ENCODE measurements around the gene BSG.
A peak's percentile ranks its signal among the peaks of the same experiment; 100 is the strongest.

BSG gene

DNA sequence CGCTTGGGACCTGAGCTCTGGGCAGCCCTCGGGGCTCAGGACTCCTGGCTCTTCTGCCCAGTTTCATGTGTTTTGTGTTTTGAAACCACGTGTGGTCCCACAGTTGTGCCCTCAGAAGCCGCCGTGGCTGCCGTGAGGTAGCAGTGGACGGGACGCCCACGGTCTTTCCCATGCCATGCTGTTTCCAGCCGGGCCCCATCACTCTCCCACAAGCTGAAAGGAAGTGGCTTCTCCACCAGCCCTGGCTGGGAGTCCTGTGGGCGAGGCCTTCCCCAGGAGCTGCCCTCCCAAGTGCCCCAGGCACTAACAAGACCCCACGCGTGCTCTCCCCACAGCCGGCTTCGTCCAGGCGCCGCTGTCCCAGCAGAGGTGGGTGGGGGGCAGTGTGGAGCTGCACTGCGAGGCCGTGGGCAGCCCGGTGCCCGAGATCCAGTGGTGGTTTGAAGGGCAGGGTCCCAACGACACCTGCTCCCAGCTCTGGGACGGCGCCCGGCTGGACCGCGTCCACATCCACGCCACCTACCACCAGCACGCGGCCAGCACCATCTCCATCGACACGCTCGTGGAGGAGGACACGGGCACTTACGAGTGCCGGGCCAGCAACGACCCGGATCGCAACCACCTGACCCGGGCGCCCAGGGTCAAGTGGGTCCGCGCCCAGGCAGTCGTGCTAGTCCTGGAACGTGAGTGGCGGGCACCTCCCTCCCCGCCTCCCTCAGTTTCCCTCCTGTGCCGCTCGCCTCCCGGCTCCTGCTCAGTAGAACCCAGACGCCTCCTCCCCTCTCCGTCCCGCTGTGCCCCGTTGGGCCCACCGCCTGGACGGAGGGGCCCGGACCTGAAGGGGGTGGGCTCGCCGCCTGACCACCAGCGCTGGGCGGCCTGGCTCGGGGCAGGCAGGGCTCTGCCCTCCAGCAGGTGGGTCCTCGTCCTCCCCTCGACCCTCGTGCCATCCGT, 5.3 kb downstream of the BSG start:
- no peak overlapping the region for H3K4me3 ChIP-seq (replicated peaks in 1 of 2; ENCODE audit: low read depth in 2 of 2, low read length in 2 of 2)
- no peak for TF ChIP-seq CTCF (IDR thresholded peaks at IDR 0.05; ENCODE audit: low read depth, low read length)
- no peak for DNase-seq (ENCODE audit: low read depth in 2 of 2)

DNA sequence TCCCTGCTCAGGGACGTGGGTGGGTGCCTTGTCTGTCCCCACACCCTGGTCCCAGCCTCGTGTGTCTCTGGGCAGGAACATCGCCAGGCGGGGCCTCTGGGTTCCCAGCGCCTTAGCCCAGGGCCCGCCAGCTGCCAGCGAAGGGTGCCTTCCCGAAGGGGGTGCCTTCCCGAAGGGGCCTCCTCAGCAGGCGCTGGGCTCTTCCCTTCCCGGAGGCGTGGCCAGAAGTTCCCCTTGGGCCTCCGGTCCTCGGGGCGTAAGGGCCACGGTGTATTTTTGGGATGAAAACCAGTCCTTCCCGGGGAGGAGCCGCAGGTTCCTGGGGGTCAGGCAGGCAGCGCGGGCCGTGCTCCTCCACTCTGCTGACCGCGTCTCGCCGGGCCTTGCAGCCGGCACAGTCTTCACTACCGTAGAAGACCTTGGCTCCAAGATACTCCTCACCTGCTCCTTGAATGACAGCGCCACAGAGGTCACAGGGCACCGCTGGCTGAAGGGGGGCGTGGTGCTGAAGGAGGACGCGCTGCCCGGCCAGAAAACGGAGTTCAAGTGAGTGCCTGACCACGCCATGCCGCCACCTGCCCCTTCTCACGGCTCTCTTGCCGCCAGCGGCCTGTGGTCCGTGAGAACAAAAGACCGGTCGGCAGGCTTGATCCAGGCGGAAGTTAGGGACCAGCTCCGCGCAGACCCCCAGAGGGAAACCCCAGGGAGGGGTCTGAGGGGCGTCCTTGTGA, 6.9 kb downstream of the BSG start:
- H3K4me3 ChIP-seq (replicated peaks in 1 of 2; ENCODE audit: low read depth in 2 of 2, low read length in 2 of 2), result no peak overlapping the region
- DNase-seq (ENCODE audit: low read depth in 2 of 2), result no peak
- TF ChIP-seq CTCF (IDR thresholded peaks at IDR 0.05; ENCODE audit: low read depth, low read length), result no peak

DNA sequence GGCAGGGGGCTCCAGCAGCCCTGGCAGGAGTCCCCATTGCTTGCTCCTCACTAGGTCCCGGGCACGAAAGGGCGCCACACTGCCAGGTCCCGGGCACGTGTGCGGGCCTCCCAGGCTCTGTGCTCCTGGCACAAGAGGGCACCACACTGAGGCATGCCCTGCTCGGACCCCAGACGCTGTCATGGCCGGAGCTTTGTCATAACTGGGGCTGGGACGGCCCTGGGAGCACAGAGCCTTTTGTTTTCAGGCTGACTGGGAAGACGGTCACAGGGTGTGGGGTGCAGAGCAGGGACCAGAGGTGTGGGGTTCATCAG, 7.4 kb downstream of the BSG start:
- no peak overlapping the region for H3K4me3 ChIP-seq (replicated peaks in 1 of 2; ENCODE audit: low read depth in 2 of 2, low read length in 2 of 2)
- no peak for TF ChIP-seq CTCF (IDR thresholded peaks at IDR 0.05; ENCODE audit: low read depth, low read length)
- no peak for DNase-seq (ENCODE audit: low read depth in 2 of 2)

DNA sequence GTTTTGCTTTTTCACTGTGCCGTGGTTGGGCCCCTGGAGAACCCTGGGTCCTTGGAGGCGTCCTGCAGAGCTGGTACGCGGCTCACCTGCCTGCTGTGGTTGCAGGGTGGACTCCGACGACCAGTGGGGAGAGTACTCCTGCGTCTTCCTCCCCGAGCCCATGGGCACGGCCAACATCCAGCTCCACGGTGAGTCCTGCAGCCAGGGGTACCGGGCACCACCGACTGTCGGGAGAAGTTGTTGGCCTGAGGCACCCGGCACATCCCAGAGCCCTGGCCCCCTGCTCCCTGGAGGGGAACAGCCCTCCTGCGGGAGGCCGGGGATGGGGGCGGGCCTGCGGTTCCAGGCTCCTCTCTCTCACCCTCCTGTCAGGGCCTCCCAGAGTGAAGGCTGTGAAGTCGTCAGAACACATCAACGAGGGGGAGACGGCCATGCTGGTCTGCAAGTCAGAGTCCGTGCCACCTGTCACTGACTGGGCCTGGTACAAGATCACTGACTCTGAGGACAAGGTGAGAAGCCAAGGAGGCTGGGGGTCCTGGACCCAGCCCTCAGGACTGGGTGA, 8.0 kb downstream of the BSG start:
- TF ChIP-seq CTCF (IDR thresholded peaks at IDR 0.05; ENCODE audit: low read depth, low read length), result no peak
- H3K4me3 ChIP-seq (replicated peaks in 1 of 2; ENCODE audit: low read depth in 2 of 2, low read length in 2 of 2), result no peak overlapping the region

GRCh38 chr19:581399-582111, 9.2 kb downstream of the BSG start:
- TF ChIP-seq CTCF (IDR thresholded peaks at IDR 0.05; ENCODE audit: low read depth, low read length), result no peak
- DNase-seq (ENCODE audit: low read depth in 2 of 2), result no peak
- H3K4me3 ChIP-seq (replicated peaks in 1 of 2; ENCODE audit: low read depth in 2 of 2, low read length in 2 of 2), result no peak overlapping the region

More for the DNA sequence above, 8.0 kb downstream of the BSG start:
- no peak for DNase-seq (ENCODE audit: low read depth in 2 of 2)

DNA sequence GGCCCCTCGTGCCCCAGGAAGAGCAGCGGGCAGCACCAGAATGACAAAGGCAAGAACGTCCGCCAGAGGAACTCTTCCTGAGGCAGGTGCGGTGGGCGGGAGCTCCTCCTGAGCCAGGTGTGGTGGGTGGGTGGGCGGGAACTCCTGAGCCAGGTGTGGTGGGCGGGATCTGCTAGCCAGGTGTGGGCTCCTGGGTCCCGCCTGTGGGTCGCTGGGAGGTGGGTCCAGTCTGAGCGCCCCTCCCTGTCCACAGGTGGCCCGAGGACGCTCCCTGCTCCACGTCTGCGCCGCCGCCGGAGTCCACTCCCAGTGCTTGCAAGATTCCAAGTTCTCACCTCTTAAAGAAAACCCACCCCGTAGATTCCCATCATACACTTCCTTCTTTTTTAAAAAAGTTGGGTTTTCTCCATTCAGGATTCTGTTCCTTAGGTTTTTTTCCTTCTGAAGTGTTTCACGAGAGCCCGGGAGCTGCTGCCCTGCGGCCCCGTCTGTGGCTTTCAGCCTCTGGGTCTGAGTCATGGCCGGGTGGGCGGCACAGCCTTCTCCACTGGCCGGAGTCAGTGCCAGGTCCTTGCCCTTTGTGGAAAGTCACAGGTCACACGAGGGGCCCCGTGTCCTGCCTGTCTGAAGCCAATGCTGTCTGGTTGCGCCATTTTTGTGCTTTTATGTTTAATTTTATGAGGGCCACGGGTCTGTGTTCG, 10.3 kb downstream of the BSG start:
- H3K4me3 ChIP-seq (replicated peaks in 1 of 2; ENCODE audit: low read depth in 2 of 2, low read length in 2 of 2), result no peak overlapping the region
- TF ChIP-seq CTCF (IDR thresholded peaks at IDR 0.05; ENCODE audit: low read depth, low read length), result no peak
- DNase-seq (ENCODE audit: low read depth in 2 of 2), result peak; percentile 42 to 53

Measured in cardiac fibroblast (primary cell).